ENCODE measurements around the gene PRKAG2. TPM values are rescaled to one million over a fixed set of nuclear protein-coding genes. Genes with fewer than 3 reads are reported as not detected.

Gene PRKAG2
- total and polyA plus RNA-seq, 9 donors, result 9.3 to 37.7 (median 22.6) TPM

DNA sequence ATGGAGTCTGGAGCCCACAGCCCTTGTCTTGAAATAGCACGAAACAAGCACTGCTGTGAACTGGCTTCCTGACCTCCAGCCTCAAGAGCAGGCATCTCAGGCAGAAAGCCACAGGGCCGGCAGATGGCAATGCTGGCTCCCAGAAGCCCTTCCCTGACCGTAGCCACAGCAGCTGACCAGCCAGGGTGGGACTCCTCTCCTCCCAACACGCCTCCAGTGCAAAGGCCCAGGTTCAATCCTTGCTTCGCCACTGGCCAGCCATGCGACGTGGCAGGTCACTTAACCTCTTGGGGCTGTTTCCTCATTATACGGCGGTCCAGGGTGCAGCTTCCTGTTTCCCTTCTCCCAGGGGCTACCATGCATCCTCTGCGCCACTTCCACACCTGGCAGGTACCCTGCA lies 12.8 kb downstream of the PRKAG2 start:
- WGBS, 3 donors, result 84 to 92% (median 90%) methylated on average over 10 of the region's 10 CpGs
- intact Hi-C loops (cut with DNase I), result no loop called here
- peak in 1 of 5 donors; percentile 23 for DNase-seq

DNA sequence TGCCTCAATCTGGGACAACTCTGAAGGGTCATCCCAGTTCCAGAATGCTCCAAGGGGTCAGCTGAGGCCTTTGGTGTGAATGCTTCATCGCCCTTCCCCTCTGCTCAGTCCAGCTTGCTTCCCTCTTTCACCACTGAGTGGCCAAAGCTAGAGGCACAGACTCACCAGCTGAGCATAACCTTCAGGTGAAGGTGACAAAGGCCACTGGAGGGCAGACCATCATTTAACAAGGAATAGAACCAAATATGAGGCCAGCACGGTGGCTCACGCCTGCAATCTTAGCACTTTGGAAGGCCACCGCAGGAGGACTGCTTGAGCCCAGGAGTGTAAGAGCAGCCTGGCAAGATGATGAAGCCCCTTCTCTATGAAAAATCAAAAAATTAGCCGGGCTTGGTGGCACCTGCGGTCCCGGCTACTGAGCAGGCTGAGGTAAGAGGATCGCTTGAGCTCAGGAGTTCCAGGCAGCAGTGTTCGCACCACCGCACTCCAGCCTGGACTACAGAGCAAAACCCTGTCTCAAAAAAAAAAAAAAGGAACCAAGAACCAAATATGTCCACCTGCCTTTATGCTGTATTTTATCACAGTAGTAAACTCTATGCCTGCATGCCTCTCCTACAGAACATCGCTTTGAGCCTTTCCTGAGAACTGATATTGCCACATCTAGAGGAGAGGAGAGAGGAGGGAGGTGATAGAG lies 13.4 kb downstream of the PRKAG2 start:
- DNase-seq, result no peak
- no peak overlapping the region for H3K4me3 ChIP-seq
- H3K9me3 ChIP-seq, result no peaks in the 10 kb centered on the region
- 92 to 95% (median 94%) methylated on average over 11 of the region's 11 CpGs for WGBS, 3 donors
- peaks cover 8% of the 10 kb centered on the region for H3K4me1 ChIP-seq (ENCODE audit: insufficient read depth)
- H3K27ac ChIP-seq, result no peak overlapping the region
- intact Hi-C loops (cut with DNase I), result no loop called here
- no peaks in the 10 kb centered on the region for H3K36me3 ChIP-seq
- no peaks in the 10 kb centered on the region for H3K27me3 ChIP-seq
- no peak for TF ChIP-seq EP300 (IDR thresholded peaks at IDR 0.05)

More for the DNA sequence above, 12.8 kb downstream of the PRKAG2 start:
- H3K9me3 ChIP-seq, result no peaks in the 10 kb centered on the region
- H3K4me1 ChIP-seq (ENCODE audit: insufficient read depth), result peaks cover 10% of the 10 kb centered on the region
- H3K27ac ChIP-seq, result no peak overlapping the region
- no peaks in the 10 kb centered on the region for H3K27me3 ChIP-seq
- no peaks in the 10 kb centered on the region for H3K36me3 ChIP-seq
- TF ChIP-seq POLR2A (IDR thresholded peaks at IDR 0.05), result no peak
- TF ChIP-seq, protein P1, sequence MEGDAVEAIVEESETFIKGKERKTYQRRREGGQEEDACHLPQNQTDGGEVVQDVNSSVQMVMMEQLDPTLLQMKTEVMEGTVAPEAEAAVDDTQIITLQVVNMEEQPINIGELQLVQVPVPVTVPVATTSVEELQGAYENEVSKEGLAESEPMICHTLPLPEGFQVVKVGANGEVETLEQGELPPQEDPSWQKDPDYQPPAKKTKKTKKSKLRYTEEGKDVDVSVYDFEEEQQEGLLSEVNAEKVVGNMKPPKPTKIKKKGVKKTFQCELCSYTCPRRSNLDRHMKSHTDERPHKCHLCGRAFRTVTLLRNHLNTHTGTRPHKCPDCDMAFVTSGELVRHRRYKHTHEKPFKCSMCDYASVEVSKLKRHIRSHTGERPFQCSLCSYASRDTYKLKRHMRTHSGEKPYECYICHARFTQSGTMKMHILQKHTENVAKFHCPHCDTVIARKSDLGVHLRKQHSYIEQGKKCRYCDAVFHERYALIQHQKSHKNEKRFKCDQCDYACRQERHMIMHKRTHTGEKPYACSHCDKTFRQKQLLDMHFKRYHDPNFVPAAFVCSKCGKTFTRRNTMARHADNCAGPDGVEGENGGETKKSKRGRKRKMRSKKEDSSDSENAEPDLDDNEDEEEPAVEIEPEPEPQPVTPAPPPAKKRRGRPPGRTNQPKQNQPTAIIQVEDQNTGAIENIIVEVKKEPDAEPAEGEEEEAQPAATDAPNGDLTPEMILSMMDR (IDR thresholded peaks at IDR 0.05), result no peak
- TF ChIP-seq EP300 (IDR thresholded peaks at IDR 0.05), result no peak
- H3K4me3 ChIP-seq, result no peak overlapping the region

DNA sequence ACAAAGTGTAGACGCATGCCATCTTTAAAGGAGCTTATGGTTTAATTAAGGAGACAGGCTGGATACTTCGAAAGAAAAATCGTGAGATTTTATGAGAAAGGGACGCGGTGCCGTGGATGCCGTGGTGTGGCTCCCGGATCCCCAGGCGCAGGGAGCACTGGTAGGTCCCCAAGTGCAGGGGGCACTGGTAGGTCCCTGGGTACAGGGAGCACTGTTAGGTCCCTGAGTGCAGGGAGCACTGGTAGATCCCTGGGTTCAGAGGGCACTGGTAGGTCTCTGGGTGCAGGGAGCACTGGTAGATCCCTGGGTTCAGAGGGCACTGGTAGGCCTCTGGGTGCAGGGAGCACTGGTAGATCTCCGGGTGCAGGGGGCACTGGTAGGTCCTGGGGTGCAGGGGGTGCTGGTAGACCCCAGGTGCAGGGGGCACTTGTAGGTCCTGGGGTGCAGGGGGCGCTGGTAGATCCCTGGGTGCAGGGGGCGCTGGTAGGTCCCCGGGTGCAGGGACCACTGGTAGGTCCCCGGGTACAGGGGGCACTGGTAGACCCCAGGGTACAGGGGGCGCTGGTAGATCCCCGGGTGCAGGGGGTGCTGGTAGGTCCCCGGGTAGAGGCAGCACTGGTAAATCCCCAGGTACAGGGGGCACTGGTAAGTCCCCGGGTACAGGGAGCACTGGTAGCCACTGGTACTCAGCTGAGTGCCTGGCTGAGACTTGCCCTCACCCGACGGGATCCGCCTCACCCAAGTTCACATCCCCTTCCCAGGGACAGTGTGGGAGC lies 14.1 kb downstream of the PRKAG2 start:
- peaks cover 2% of the 10 kb centered on the region for H3K4me1 ChIP-seq (ENCODE audit: insufficient read depth)
- no peak overlapping the region for H3K27ac ChIP-seq
- H3K27me3 ChIP-seq, result no peaks in the 10 kb centered on the region
- no peak overlapping the region for H3K4me3 ChIP-seq
- no peaks in the 10 kb centered on the region for H3K36me3 ChIP-seq
- DNase-seq, result no peak
- intact Hi-C loops (cut with DNase I), result no loop called here
- TF ChIP-seq, protein P1 (IDR thresholded peaks at IDR 0.05), result no peak
- no peak for TF ChIP-seq EP300 (IDR thresholded peaks at IDR 0.05)
- TF ChIP-seq POLR2A (IDR thresholded peaks at IDR 0.05), result no peak
- no peaks in the 10 kb centered on the region for H3K9me3 ChIP-seq
- WGBS, 3 donors, result 90 to 94% (median 93%) methylated on average over 20 to 21 of the region's 21 CpGs

DNA sequence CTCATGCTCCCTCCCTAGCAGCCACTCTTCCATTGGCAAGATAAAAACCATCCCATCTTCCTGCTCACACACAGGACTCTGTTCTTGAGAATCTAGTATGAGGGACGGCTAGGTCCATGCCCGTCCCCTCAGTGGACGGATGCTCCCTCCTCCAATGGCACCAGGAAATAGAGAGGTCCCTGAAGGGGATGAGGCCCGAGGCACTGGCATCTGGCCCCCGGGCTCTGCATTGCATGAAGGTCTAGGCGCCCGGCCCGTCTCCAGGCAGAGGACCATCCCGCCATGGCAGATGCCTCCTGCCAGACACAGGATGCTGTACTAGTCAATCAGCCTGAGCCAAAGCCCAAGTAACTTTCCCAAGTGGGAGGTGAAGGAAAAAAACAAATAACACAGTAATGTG lies 15.0 kb downstream of the PRKAG2 start:
- H3K36me3 ChIP-seq, result no peaks in the 10 kb centered on the region
- TF ChIP-seq EP300 (IDR thresholded peaks at IDR 0.05), result no peak
- TF ChIP-seq, protein P1 (IDR thresholded peaks at IDR 0.05), result no peak
- no peak for TF ChIP-seq POLR2A (IDR thresholded peaks at IDR 0.05)
- H3K4me1 ChIP-seq (ENCODE audit: insufficient read depth), result no peaks in the 10 kb centered on the region
- WGBS, 3 donors, result 92 to 93% (median 92%) methylated on average over 9 of the region's 9 CpGs
- no peak for DNase-seq
- no peak overlapping the region for H3K27ac ChIP-seq
- no peak overlapping the region for H3K4me3 ChIP-seq
- no peaks in the 10 kb centered on the region for H3K9me3 ChIP-seq
- intact Hi-C loops (cut with DNase I), result no loop called here
- H3K27me3 ChIP-seq, result no peaks in the 10 kb centered on the region

DNA sequence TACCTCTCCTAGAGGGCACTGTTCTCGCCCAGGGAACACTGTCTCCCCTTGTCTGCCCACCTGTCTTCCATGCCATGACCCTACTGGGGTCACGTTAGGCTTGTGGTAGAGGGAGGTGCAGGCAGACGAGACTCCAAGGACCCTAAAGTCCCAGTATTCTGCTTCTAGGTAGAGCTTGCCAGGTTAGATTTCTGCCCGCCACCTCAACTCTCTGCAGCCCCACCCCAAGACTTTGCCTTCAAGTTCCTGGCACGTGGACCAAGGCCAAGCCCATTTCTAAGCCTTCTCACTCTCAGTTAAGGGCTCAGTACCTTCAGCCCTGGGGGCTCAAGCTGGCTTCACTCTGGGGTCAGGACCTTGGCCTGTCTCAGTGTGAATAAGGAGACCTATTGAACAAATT lies 16.1 kb downstream of the PRKAG2 start:
- H3K4me3 ChIP-seq, result no peak overlapping the region
- H3K36me3 ChIP-seq, result no peaks in the 10 kb centered on the region
- no peak for TF ChIP-seq POLR2A (IDR thresholded peaks at IDR 0.05)
- no peak for TF ChIP-seq EP300 (IDR thresholded peaks at IDR 0.05)
- TF ChIP-seq, protein P1 (IDR thresholded peaks at IDR 0.05), result no peak
- H3K4me1 ChIP-seq (ENCODE audit: insufficient read depth), result no peaks in the 10 kb centered on the region
- no peak for DNase-seq
- 87 to 90% (median 88%) methylated on average over 5 of the region's 5 CpGs for WGBS, 3 donors
- intact Hi-C loops (cut with DNase I), result no loop called here
- no peak overlapping the region for H3K27ac ChIP-seq
- no peaks in the 10 kb centered on the region for H3K27me3 ChIP-seq
- H3K9me3 ChIP-seq, result no peaks in the 10 kb centered on the region
